DND-41 (cell line): ENCODE data around the gene AKAP1.

Experiments used
- EZH2 ChIP-seq: IDR thresholded peaks from 3 replicates; pipeline ENCODE4 v1.6.1; 2012; ENCODE audit warnings: borderline replicate concordance, low read depth, mild to moderate bottlenecking, moderate library complexity, low read length, inconsistent platforms; ENCODE audit not compliant: severe bottlenecking
- TF ChIP-seq, protein P1 (sequence below): IDR thresholded peaks from 2 replicates; pipeline ENCODE4 v1.5.1; 2012; ENCODE audit warnings: borderline replicate concordance, low read length, moderate library complexity, mild to moderate bottlenecking; ENCODE audit not compliant: poor library complexity, severe bottlenecking; ENCODE audit errors: extremely low read depth

DNA sequence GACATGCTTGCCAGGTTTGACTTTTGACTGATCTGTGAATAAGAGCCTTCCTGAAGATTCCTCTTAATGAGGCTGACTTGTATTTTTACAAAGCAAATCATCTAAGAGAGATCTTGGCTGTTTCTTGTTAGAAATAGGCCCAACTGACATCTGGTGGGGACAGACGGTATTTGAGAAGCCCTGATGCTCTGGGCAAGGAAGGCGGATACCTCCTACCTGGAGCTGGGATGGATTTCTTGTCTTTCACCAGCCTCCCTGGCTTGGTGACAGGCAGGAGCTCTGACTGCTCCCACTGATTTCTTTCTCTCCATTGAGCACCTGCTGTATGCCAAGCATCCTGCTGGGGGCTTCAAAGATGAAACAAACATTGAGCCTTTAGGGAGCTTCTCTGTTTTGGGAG, 40.4 kb downstream of the AKAP1 start:
- no peak for TF ChIP-seq EZH2
- TF ChIP-seq, protein P1, sequence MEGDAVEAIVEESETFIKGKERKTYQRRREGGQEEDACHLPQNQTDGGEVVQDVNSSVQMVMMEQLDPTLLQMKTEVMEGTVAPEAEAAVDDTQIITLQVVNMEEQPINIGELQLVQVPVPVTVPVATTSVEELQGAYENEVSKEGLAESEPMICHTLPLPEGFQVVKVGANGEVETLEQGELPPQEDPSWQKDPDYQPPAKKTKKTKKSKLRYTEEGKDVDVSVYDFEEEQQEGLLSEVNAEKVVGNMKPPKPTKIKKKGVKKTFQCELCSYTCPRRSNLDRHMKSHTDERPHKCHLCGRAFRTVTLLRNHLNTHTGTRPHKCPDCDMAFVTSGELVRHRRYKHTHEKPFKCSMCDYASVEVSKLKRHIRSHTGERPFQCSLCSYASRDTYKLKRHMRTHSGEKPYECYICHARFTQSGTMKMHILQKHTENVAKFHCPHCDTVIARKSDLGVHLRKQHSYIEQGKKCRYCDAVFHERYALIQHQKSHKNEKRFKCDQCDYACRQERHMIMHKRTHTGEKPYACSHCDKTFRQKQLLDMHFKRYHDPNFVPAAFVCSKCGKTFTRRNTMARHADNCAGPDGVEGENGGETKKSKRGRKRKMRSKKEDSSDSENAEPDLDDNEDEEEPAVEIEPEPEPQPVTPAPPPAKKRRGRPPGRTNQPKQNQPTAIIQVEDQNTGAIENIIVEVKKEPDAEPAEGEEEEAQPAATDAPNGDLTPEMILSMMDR: no peak
